Keratinocyte (primary cell): ENCODE results near the gene CDKL4. TPM values are rescaled to one million over a fixed set of nuclear protein-coding genes. Genes with fewer than 3 reads are reported as not detected.

Experiments used
- DNase-seq: peaks from one replicate; pipeline ENCODE4 v3.0.0-alpha.2; 2011; ENCODE audit warnings: low read depth, missing footprints, low spot score
- FAIRE-seq: peaks from 2 replicates; lab custom pipeline; 2011; peaks lifted over from hg19 to GRCh38; lab: Jason Lieb, UNC
- H2AFZ ChIP-seq: 2 replicates; pipeline ENCODE4 v1.6.0; 2012; ENCODE audit warnings: low read length, control low read depth, inconsistent platforms; ENCODE audit not compliant: control insufficient read depth
- H3K27ac ChIP-seq: 2 replicates; pipeline ENCODE4 v1.5.1; 2011; ENCODE audit warnings: low read length; ENCODE audit not compliant: control insufficient read depth, insufficient read depth
- H3K27me3 ChIP-seq: 3 replicates; pipeline ENCODE4 v1.6.0; 2011; ENCODE audit warnings: low read length; ENCODE audit not compliant: control insufficient read depth, insufficient read depth; ENCODE audit errors: extremely low read depth
- H3K36me3 ChIP-seq, 2 experiments: 2 replicates in 1 of 2; 3 replicates in 1 of 2; pipeline ENCODE4 v1.5.1; 2011; ENCODE audit warnings: low read length in 2 of 2, mild to moderate bottlenecking in 1 of 2; ENCODE audit not compliant: control insufficient read depth in 2 of 2, insufficient read depth in 2 of 2; ENCODE audit errors: extremely low read depth in 1 of 2
- H3K4me1 ChIP-seq: 3 replicates; pipeline ENCODE4 v1.5.1; 2011; ENCODE audit warnings: low read length; ENCODE audit not compliant: control insufficient read depth, insufficient read depth; ENCODE audit errors: extremely low read depth
- H3K4me2 ChIP-seq: 3 replicates; pipeline ENCODE4 v1.6.0; 2011; ENCODE audit warnings: low read depth, low read length; ENCODE audit not compliant: control insufficient read depth, insufficient read depth; ENCODE audit errors: extremely low read depth
- H3K4me3 ChIP-seq, 3 experiments: fragments of 200-600 bp in 1 of 3; sonication (generic) in 1 of 3; 2 replicates in 2 of 3; 3 replicates in 1 of 3; pipeline ENCODE4 v1.5.1; 2011 to 2016; ENCODE audit warnings: low read length in 3 of 3, mild to moderate bottlenecking in 3 of 3, control low read depth in 2 of 3, inconsistent platforms in 1 of 3, low read depth in 1 of 3, mixed read lengths in 1 of 3, mixed run types in 1 of 3, moderate library complexity in 1 of 3; ENCODE audit not compliant: control insufficient read depth in 2 of 3, insufficient read depth in 2 of 3; ENCODE audit errors: extremely low read depth in 1 of 3
- H3K79me2 ChIP-seq: 2 replicates; pipeline ENCODE4 v1.6.0; 2012; ENCODE audit warnings: low read length; ENCODE audit not compliant: control insufficient read depth, insufficient read depth
- H3K9ac ChIP-seq: 3 replicates; pipeline ENCODE4 v1.6.0; 2011; ENCODE audit warnings: low read length; ENCODE audit not compliant: control insufficient read depth, insufficient read depth; ENCODE audit errors: extremely low read depth
- H3K9me1 ChIP-seq: 3 replicates; pipeline ENCODE4 v1.6.0; 2011; ENCODE audit warnings: low read length; ENCODE audit not compliant: control insufficient read depth, insufficient read depth; ENCODE audit errors: extremely low read depth
- H3K9me3 ChIP-seq: 2 replicates; pipeline ENCODE4 v1.5.1; 2012; ENCODE audit warnings: low read depth, low read length; ENCODE audit not compliant: control insufficient read depth
- H4K20me1 ChIP-seq: 3 replicates; pipeline ENCODE4 v1.6.0; 2011; ENCODE audit warnings: low read length; ENCODE audit not compliant: control insufficient read depth, insufficient read depth; ENCODE audit errors: extremely low read depth
- EZH2 ChIP-seq: IDR thresholded peaks from one replicate; pipeline ENCODE4 v1.6.1; 2012; ENCODE audit warnings: inconsistent platforms, mild to moderate bottlenecking, low read length, moderate library complexity
- dilution Hi-C: fragments of 300-500 bp; cut with MboI; formaldehyde crosslinking; loops from one replicate; pipeline ENCODE4 v1.7.0; 2020; ENCODE audit warnings: low sequenced_read_pairs; ENCODE audit not compliant: extremely low pct_ligation_motif_present
- polyA plus RNA-seq, 5 experiments: library from polyadenylated mRNA; depleted of rRNA in 3 of 5; stranded (reverse) in 3 of 5; stranded (forward) in 1 of 5; unstranded in 1 of 5; fragments of >200 nt; gene quantifications; 1 replicate in 1 of 5; 2 replicates in 3 of 5; 3 replicates in 1 of 5; pipeline versions ENCODE4 v1.2.1 to v1.2.3, GENCODE V29; 2011 to 2012; ENCODE audit warnings: missing spikeins in 2 of 5, low read depth in 1 of 5, low replicate concordance in 1 of 5
- TF ChIP-seq, protein P1 (sequence below), 3 experiments: IDR thresholded peaks in 1 of 3; conservative IDR thresholded peaks in 1 of 3; optimal IDR thresholded peaks in 1 of 3; 2 replicates in 2 of 3; 3 replicates in 1 of 3; pipeline versions ENCODE3 to v1.5.1; 2011; ENCODE audit warnings: low read length in 3 of 3, mild to moderate bottlenecking in 3 of 3, moderate library complexity in 2 of 3, control low read depth in 1 of 3, inconsistent platforms in 1 of 3; ENCODE audit not compliant: insufficient read depth in 2 of 3; ENCODE audit errors: extremely low read depth in 1 of 3

Gene CDKL4
- polyA plus RNA-seq, 1 donor (not counting 4 experiments of a cell fraction or from before 2014, with no cell fraction given), result not detected

DNA sequence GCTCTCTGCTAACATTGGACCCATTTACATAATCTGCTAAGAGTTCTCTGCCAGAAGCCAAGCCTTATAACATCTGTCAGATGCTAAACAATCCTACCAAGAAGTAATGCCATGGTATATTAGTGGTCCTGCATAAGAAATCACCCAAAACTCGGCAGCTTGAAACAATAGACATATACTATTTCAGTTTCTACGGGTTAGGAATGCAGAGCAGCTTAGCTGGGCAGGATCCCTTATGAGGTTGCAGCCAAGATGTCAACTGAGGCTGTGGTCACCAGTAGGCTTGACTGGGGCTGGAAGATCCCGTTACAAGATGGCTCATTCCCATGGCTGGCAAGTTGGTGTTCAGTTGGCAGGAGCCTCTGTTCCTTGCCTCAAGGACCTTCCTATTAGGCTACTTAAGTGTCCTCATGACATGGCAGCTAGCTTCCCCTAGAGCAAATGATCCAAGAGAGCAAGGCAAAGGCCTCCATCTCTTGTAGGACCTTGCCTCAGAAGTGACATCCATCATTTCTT lies 97.8 kb downstream of the CDKL4 start:
- no peaks in the 10 kb centered on the region for H4K20me1 ChIP-seq
- peaks cover 5% of the 10 kb centered on the region for H3K4me1 ChIP-seq
- H3K27ac ChIP-seq, result no peak overlapping the region
- FAIRE-seq (no peak), DNase-seq (no peak)
- H3K4me2 ChIP-seq, result no peak overlapping the region
- no peak overlapping the region for H2AFZ ChIP-seq
- no peaks in the 10 kb centered on the region for H3K27me3 ChIP-seq
- H3K79me2 ChIP-seq, result no peaks in the 10 kb centered on the region
- dilution Hi-C loops, result no loop called here
- H3K9me3 ChIP-seq, result no peaks in the 10 kb centered on the region
- no peak overlapping the region for H3K4me3 ChIP-seq
- TF ChIP-seq, protein P1, sequence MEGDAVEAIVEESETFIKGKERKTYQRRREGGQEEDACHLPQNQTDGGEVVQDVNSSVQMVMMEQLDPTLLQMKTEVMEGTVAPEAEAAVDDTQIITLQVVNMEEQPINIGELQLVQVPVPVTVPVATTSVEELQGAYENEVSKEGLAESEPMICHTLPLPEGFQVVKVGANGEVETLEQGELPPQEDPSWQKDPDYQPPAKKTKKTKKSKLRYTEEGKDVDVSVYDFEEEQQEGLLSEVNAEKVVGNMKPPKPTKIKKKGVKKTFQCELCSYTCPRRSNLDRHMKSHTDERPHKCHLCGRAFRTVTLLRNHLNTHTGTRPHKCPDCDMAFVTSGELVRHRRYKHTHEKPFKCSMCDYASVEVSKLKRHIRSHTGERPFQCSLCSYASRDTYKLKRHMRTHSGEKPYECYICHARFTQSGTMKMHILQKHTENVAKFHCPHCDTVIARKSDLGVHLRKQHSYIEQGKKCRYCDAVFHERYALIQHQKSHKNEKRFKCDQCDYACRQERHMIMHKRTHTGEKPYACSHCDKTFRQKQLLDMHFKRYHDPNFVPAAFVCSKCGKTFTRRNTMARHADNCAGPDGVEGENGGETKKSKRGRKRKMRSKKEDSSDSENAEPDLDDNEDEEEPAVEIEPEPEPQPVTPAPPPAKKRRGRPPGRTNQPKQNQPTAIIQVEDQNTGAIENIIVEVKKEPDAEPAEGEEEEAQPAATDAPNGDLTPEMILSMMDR (optimal IDR thresholded peaks at IDR 0.05 in 1 of 3, IDR thresholded peaks at IDR 0.05 in 1 of 3, conservative IDR thresholded peaks at IDR 0.05 in 1 of 3; ENCODE audit: extremely low read depth in 1 of 3, insufficient read depth in 2 of 3, low read length in 3 of 3), result no peak
- no peak for TF ChIP-seq EZH2
- H3K9ac ChIP-seq, result no peak overlapping the region
- H3K9me1 ChIP-seq, result no peaks in the 10 kb centered on the region
- no peaks in the 10 kb centered on the region for H3K36me3 ChIP-seq

- DNase-seq (no peak), FAIRE-seq (no peak)
- no peak for TF ChIP-seq EZH2
- TF ChIP-seq, protein P1 (optimal IDR thresholded peaks at IDR 0.05 in 1 of 3, IDR thresholded peaks at IDR 0.05 in 1 of 3, conservative IDR thresholded peaks at IDR 0.05 in 1 of 3; ENCODE audit: extremely low read depth in 1 of 3, insufficient read depth in 2 of 3, low read length in 3 of 3), result no peak
- H3K79me2 ChIP-seq, result no peaks in the 10 kb centered on the region
- H3K27me3 ChIP-seq, result no peaks in the 10 kb centered on the region
- dilution Hi-C loops, result no loop called here
- no peaks in the 10 kb centered on the region for H4K20me1 ChIP-seq
- no peaks in the 10 kb centered on the region for H3K9me1 ChIP-seq
- peaks cover 12% of the 10 kb centered on the region for H3K4me1 ChIP-seq
- no peaks in the 10 kb centered on the region for H3K36me3 ChIP-seq
- no peak overlapping the region for H3K4me2 ChIP-seq
- H3K27ac ChIP-seq, result no peak overlapping the region
- no peak overlapping the region for H3K4me3 ChIP-seq
- no peak overlapping the region for H3K9ac ChIP-seq
- no peak overlapping the region for H2AFZ ChIP-seq
- H3K9me3 ChIP-seq, result no peaks in the 10 kb centered on the region
These were observed 99.4 kb downstream of the CDKL4 start for GRCh38 chr2:39144416-39144815.
